ENCODE data around the gene PARP8.

Gene PARP8

GRCh38 chr5:50855001-50855400 is 188.6 kb downstream of the PARP8 start:
- DNase-seq: no peak

DNA sequence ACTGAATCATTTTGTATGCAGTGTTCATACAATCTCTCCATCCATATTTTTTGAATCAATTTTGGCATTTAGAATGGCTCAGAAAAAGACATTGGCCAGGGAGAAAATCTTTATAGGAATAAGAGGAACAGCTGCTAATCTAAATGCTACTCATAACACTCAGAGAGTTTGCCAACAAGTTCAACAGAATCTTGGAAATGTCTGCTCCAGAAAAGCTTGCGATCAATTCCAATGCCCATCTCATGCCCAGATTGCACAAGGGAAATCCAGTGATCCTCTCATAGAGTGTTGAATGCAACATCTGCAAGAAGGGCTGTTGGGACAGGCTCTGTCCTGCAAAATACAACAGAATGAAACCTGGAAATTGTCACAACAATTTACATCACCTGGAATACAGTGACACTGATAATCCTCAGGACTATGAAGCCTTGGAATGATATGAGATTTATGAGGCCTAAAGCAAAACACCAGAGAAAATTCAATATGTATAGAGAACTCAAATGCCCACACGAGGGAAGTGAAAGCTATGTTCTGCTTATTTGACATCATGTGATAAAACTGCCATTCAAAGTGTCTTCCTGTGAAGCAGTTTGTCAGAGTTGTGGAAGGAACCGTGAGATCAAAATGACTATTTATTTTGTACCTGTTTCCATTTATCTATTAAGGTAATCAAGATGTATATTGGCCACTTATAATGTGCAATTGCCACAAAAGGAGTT is 190.1 kb downstream of the PARP8 start:
- DNase-seq: no peak

- DNase-seq: no peak
Observed at GRCh38 chr5:50863534-50864170, 197.2 kb downstream of the PARP8 start.

DNA sequence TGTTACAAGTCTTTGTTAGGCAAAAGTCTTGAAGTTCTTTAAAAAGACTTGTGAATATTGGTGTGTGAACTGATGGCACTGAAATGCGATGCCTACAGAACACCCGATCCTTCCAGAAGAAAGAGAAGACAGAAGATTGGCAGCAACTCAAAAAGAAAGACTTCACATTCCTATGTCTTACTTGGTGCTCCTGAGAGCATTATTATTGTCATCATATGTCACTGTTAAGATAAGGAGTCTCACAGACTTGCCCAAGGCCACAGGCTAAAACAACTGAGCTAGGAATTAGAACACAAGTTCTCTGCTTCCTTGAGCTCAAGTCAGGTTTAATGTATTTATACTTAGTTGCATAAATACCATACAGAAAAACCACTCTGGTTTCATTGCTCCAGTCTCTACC is 198.0 kb downstream of the PARP8 start:
- DNase-seq: no peak

DNA sequence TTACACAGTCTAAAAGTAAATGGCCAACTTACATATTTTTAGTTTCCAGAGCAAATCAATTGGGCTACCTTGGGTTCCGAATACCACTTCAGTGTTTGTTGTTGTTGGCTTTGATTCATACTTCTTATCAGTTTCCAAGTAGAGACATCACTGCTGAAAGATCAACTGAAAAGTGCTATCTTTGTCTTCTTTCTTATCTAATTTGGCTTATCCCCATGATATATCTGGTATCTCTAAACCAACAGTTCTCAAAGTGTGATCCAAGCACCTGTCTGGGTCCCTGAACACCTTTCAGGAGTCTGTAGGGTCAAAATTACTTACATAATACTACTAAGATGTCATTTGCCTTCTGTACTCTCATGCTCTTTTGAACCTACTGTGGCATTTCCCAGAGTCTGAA is 200.0 kb downstream of the PARP8 start:
- no peak for DNase-seq

GRCh38 chr5:50867140-50867539 is 200.7 kb downstream of the PARP8 start:
- DNase-seq: no peak

DNA sequence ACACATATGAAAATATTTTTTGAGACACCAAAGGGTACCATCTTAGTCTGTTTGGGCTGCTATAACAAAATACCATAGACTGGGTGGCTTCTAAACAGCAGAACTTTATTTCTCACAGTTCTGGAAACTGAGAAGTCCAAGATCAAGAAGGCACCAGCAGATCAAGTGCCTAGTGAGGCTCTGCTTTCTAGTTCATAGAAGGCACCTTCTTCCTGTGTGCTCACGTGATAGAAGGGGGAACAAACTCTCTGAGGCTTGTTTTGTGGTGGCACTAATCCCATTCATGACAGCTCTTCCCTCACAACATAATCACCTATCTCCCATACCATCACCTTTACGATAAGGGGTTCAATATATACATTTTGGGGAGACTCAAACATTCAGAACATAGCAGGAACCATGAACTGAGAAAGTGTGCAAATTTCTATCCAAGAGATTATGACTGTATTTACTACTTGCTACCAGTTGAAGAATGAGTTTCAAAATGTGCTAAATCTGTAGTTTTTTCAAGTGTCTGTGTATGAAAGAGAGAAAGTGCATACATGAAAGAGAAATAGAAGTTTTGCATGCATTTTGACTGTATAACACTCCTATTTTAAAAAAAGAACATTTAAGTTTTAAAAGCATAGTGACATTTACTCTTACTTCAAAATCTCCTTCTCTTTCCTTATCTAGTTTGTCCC is 207.3 kb downstream of the PARP8 start:
- DNase-seq: no peak

DNA sequence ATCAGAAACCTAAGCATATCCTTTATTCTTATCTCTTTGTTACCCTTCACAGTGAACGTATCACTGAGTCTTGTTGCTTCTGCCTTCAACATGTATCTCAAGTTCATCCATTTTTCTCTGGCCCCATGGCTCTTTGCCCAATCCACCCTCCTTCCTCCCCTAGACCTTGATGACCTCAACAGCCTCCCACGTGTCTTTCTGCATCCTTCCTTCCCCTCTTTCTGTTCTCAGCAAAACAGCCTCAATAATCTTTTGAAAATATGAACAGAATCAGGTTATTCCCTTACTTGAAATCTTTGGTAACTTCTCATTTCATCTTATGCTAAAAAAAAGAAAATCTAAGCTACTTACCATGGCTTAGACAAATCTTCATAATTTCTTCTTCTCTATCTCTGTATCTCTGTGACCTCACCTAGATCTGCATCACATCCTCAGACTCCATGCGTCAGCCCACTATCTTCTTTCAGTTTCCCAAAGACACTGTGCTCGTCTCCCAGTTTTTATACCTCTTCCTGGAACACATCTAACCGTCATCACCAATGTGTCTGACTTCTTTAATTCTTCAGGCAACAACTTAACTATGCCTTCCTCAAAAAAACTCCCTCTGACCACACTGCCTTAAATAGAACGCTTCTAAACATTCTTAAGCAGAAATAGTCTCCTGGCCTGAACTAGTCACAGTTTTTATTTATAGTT is 208.0 kb downstream of the PARP8 start:
- no peak for DNase-seq

DNA sequence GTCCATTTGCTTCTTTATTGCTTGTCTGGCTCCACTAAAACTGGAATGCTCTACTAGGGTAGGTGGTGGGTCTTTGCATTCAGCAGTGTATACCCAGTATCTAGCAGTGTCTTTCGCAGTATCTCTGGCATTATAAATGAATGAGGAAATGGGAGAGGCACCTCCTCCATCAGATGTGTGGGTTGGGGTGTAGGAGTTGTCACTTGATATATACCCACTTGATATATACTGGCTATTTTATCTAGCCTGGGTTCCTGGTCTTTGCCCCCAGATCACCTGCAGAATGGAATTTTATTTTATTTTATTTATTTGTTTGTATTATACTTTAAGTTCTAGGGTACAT is 208.5 kb downstream of the PARP8 start:
- no peak for DNase-seq

DNA sequence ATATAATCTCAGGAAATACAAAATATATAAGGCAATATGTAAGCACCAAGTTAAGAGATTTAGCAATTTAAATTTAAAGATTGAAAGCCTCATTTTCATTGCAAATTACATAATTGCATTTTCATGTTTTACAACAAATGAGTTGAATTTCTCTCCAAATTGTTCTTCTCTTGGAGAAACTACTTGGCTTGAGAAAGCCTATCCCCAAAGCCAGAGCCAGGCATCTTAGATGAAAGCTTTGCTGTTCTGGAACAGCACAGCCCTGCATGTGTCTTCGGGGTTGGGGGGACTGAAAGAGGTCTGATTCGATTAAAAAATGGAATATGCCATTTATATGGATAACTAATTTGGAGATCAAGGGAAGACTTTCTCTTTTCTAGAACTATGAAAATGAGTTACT is 212.0 kb downstream of the PARP8 start:
- DNase-seq: no peak

DNA sequence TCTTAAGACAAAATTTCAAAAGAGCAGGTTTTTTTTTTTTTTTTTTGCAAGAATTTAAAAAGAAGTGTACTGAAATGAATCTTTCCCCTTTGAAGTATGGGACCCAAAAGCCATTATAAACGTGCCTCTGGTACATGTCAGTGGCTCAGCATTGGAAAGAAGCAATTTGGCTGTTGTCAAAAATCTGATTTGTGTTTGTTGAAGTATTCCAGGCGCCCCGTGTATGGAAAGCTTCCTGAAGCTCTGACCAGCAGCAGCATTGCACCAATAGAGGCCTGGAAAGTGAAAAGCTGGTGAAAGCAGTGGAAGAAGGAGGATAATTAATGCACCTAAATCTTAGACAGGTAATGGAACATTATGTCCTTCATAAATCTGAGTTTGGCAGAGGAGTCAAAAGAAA is 215.0 kb downstream of the PARP8 start:
- no peak for DNase-seq

- DNase-seq: no peak
Observed at GRCh38 chr5:50886657-50887345, 220.4 kb downstream of the PARP8 start.

DNA sequence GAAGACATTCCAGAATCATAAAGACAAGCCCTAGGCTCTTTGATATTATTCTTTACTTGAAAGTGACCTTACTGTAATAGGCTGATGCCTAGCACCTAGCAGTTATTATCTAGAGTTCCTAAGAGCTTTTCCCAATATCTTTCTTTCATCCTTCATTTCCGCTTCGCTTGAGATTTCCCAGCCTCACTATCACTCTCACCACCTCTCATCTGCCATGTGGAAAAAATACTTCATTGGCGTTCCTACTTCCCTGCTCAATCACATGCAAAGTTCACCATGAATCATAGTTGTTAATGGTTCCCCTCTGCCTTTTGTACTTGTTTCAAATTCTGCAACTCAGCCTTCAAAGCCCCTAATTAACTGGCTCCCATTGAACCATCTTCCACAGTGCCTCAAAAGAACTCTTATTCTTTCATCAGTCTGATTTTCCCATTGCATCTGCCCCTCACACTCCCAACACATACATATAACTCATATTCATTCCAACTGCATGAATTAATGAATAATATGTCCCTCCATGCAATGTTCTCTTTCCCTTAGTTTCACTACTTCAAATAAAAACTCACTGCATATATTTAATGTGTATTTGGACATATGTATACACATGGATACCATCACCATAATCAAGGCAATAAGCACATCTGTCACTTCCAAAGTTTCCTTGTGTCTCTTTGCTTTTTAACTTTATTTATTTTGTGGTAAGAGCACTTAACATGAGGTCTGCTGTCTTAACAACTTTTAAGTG is 221.6 kb downstream of the PARP8 start:
- DNase-seq: no peak

GRCh38 chr5:50888751-50889150 is 222.3 kb downstream of the PARP8 start:
- DNase-seq: no peak

DNA sequence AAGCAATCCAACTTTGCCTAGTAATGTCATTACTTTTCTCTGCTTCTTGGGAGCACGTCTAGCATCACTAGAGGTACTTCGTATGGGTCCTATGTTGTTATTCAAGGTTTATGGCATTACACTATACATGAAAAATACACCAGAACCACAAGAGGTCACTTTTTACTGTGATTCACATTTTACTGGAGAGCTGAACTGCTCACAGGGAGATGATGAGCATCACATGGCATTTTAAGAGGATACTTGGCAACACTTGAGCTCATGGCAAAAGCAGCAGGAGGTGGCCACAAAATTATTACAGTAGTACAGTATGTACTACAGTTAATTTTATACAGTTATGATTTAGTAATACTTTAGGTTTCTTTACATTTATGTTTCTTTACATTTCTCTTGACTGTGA is 223.4 kb downstream of the PARP8 start:
- DNase-seq: no peak
